ENCODE measurements around the gene PIGW. TPM values are rescaled to one million over a fixed set of nuclear protein-coding genes. Genes with fewer than 3 reads are reported as not detected.

PIGW gene
- total RNA-seq, 2 donors from 2014 or later = 3.7 to 7.5 TPM

DNA sequence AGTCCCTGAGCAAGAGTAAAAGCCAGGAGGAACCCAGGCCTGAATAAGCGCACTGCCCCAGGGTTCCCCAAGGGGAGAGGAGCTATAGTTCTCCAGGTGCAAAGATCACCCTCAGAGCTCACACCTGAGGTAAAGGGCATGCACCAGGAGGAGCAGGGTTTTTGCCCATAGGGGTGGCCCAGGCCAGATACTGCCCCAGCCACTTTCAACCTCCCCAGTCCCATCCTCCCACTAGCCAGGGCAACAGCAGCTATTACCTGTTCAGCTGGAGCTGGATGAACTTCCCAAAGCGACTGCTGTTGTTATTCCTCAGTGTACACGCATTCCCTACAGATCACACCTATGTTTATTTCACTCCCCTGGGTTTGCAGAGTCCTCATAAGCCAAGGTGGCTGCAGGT, 19.9 kb upstream of the PIGW start:
- no peak overlapping the region for H3K4me3 Mint-ChIP-seq
- no peaks in the 10 kb centered on the region for H3K27me3 Mint-ChIP-seq
- no peaks in the 10 kb centered on the region for H3K36me3 Mint-ChIP-seq (ENCODE audit: low read depth)
- ATAC-seq (no peak), DNase-seq (no peak)
- no peaks in the 10 kb centered on the region for H3K9me3 ChIP-seq (ENCODE audit: control insufficient read depth, low read length, poor library complexity, severe bottlenecking)
- peak overlapping the region; percentile 21 for H3K27ac Mint-ChIP-seq
- H3K4me1 Mint-ChIP-seq = peaks cover 4% of the 10 kb centered on the region

DNA sequence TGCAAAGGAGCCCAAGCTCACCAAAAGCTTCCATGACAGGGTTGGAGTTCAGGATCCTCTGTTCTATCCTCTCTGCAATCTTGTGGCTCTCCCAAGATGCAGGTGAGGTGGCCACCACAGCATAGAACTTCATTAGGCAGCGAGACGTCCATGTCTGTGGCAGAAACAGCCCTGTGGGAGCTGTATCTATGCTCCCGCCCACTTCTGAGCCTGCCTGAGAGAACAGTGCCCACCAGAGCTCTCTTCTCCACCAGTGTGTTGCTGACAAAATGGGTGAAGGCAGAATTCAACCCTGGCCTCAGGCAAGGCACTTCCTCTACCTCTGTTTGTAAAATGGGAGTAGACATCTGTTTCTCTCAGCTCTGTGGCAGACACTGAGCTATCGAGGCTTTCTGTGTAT, 18.9 kb upstream of the PIGW start:
- no peak overlapping the region for H3K27ac Mint-ChIP-seq
- H3K4me1 Mint-ChIP-seq = peaks cover 4% of the 10 kb centered on the region
- no peaks in the 10 kb centered on the region for H3K9me3 ChIP-seq (ENCODE audit: control insufficient read depth, low read length, poor library complexity, severe bottlenecking)
- DNase-seq (no peak), ATAC-seq (no peak)
- H3K36me3 Mint-ChIP-seq (ENCODE audit: low read depth) = peaks cover 2% of the 10 kb centered on the region
- no peak overlapping the region for H3K4me3 Mint-ChIP-seq
- no peaks in the 10 kb centered on the region for H3K27me3 Mint-ChIP-seq

DNA sequence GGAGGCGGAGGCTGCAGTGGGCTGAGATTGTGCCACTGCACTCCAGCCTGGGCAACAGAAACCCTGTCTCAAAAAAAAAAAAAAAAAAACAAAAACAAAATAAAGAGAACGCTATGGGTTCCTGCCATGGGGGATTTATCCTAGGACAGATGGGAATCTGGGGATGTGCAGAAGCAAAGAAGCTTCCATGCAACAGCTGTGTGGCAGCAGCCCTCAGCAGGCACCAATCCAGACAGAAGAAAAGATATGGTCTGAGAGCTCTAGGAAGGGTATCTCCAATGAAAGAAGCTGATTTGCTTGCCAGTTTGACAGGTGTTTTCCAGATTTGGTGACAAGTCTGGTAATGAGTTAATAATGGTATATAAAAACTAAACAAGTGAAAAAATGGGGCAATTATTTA, 11.7 kb upstream of the PIGW start:
- no peak overlapping the region for H3K27ac Mint-ChIP-seq
- DNase-seq (no peak), ATAC-seq (no peak)
- no peak overlapping the region for H3K4me3 Mint-ChIP-seq
- H3K36me3 Mint-ChIP-seq (ENCODE audit: low read depth) = peaks cover 11% of the 10 kb centered on the region
- no peaks in the 10 kb centered on the region for H3K9me3 ChIP-seq (ENCODE audit: control insufficient read depth, low read length, poor library complexity, severe bottlenecking)
- H3K27me3 Mint-ChIP-seq = no peaks in the 10 kb centered on the region
- peaks cover 6% of the 10 kb centered on the region for H3K4me1 Mint-ChIP-seq

GRCh38 chr17:36524428-36524876, 10.3 kb upstream of the PIGW start:
- H3K27me3 Mint-ChIP-seq = no peaks in the 10 kb centered on the region
- ATAC-seq (no peak), DNase-seq (no peak)
- no peak overlapping the region for H3K27ac Mint-ChIP-seq
- no peaks in the 10 kb centered on the region for H3K9me3 ChIP-seq (ENCODE audit: control insufficient read depth, low read length, poor library complexity, severe bottlenecking)
- H3K4me1 Mint-ChIP-seq = peaks cover 10% of the 10 kb centered on the region
- H3K4me3 Mint-ChIP-seq = no peak overlapping the region
- peaks cover 12% of the 10 kb centered on the region for H3K36me3 Mint-ChIP-seq (ENCODE audit: low read depth)

GRCh38 chr17:36525113-36525512, 9.7 kb upstream of the PIGW start:
- H3K9me3 ChIP-seq (ENCODE audit: control insufficient read depth, low read length, poor library complexity, severe bottlenecking) = no peaks in the 10 kb centered on the region
- H3K4me1 Mint-ChIP-seq = peaks cover 11% of the 10 kb centered on the region
- no peak for DNase-seq
- H3K36me3 Mint-ChIP-seq (ENCODE audit: low read depth) = peaks cover 12% of the 10 kb centered on the region
- no peaks in the 10 kb centered on the region for H3K27me3 Mint-ChIP-seq
- no peak for ATAC-seq
- H3K27ac Mint-ChIP-seq = no peak overlapping the region
- H3K4me3 Mint-ChIP-seq = no peak overlapping the region

DNA sequence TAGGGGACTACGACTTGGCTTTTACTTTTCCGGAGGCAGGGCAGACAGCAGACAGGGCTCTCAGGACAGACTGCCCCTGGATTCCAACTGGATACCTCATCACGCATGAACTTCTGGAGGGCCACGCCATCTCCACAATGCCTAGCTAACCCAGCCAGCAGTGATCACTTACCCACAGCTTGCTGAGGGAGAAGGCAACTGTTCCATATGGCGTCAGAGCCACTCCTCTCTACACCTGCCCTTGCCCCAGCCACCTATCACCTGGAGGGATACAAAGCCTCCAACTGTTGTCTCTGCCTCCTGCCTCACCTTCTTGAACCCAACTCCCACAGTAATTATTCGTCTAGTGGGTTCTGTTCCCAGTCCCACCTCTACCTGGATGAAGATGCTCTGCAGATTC, 8.9 kb upstream of the PIGW start:
- Mint-ChIP-seq H3K4me1 (peaks cover 11% of the 10 kb centered on the region), H3K36me3 (ENCODE audit: low read depth) (peaks cover 10% of the 10 kb centered on the region), H3K27me3 (no peaks in the 10 kb centered on the region), H3K4me3 (no peak overlapping the region), H3K27ac (no peak overlapping the region)
- ATAC-seq (no peak), DNase-seq (no peak)
- no peaks in the 10 kb centered on the region for H3K9me3 ChIP-seq (ENCODE audit: control insufficient read depth, low read length, poor library complexity, severe bottlenecking)

DNA sequence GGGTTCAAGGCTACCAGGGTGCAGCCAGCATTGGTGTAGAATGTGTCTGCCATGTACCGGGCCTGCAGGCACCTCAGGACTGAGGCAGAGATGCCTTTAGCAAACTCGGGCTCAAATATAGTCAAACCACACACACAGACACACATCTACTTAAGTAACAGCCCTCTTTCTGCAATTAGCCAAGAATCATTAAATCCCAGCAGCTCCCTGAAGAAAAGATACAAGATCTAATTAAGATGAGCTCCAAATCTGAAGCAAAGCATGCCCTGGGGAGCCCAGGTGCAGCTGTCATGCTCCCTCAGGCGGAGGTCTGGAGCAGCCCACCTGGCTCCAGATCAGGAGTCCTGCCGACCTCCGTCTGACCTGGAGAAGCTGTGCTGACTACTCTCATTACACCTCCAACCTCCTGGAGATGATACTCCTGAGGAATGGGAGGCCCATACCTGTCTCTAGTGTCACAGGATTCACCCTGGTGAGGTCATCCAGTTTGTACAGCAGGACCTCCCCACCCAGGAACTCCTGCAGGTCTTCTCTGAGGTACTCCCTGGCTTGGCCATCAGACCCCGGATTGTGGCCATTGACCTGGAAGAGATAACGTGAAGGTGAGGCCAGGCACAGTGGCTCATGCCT, 7.1 kb upstream of the PIGW start:
- no peak overlapping the region for H3K4me3 Mint-ChIP-seq

GRCh38 chr17:36529121-36529520, 5.7 kb upstream of the PIGW start:
- Mint-ChIP-seq H3K27me3 (no peaks in the 10 kb centered on the region), H3K4me1 (peaks cover 17% of the 10 kb centered on the region), H3K4me3 (no peak overlapping the region), H3K36me3 (ENCODE audit: low read depth) (peaks cover 10% of the 10 kb centered on the region), H3K27ac (no peak overlapping the region)
- ATAC-seq = no peak
- H3K9me3 ChIP-seq (ENCODE audit: control insufficient read depth, low read length, poor library complexity, severe bottlenecking) = no peaks in the 10 kb centered on the region
- DNase-seq = no peak

More for the DNA sequence above, 7.1 kb upstream of the PIGW start:
- no peak overlapping the region for H3K27ac Mint-ChIP-seq
- H3K4me1 Mint-ChIP-seq = peaks cover 16% of the 10 kb centered on the region
- no peaks in the 10 kb centered on the region for H3K27me3 Mint-ChIP-seq
- DNase-seq (no peak), ATAC-seq (no peak)
- no peaks in the 10 kb centered on the region for H3K9me3 ChIP-seq (ENCODE audit: control insufficient read depth, low read length, poor library complexity, severe bottlenecking)
- peaks cover 10% of the 10 kb centered on the region for H3K36me3 Mint-ChIP-seq (ENCODE audit: low read depth)

- DNase-seq = no peak
- H3K4me1 Mint-ChIP-seq = peaks cover 21% of the 10 kb centered on the region
- no peaks in the 10 kb centered on the region for H3K27me3 Mint-ChIP-seq
- no peak overlapping the region for H3K27ac Mint-ChIP-seq
- ATAC-seq = no peak
- no peaks in the 10 kb centered on the region for H3K9me3 ChIP-seq (ENCODE audit: control insufficient read depth, low read length, poor library complexity, severe bottlenecking)
- H3K36me3 Mint-ChIP-seq (ENCODE audit: low read depth) = peaks cover 2% of the 10 kb centered on the region
- no peak overlapping the region for H3K4me3 Mint-ChIP-seq
These were observed 2.3 kb upstream of the PIGW start for GRCh38 chr17:36532435-36532975.

DNA sequence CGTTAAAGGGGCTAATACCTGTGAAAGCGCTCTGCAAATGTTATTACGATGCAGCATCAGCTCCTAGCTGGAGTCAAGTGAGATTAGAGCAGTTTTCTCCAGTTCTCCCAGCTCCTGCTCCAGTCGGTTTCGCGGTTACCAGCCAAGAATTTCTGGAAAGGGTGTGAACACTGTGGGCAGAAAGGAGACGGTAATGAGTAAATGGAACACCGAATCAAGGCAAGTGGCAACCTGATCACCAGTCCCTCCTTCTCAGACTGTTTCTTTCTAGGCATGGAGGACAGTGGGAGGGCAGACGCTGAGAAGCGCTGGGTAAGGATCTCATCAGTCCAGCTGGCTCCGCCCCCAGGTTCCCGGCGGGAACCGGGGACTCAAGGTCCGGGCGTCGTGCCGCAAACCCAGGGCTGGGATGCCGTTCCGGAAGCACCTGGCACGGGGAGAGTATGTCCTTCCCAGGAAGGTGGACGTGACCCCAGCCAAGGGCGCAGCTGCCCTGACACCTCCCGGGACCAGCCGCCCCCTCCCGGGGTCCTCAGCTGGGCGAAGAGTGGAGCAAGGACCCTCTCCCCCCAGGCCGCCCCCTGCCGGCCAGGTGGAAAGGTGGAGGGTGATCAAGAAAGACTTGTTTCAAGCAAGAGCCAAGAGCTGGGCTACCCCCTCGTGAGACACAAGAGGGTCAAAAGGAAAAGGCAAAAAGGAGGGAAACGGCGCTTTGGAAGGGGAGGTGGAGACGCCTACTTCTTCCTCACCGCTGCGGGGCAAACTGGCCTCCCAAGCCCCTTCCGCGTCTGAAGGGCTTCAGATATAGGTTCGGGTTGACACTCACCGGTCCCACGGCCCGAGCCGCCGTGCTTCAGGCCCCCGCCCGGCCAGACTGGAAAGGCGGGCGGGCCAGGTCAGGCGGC, 600 bp upstream of the PIGW start:
- Mint-ChIP-seq H3K27ac (peak overlapping the region; percentile 94), H3K4me3 (peak overlapping the region; percentile 98), H3K36me3 (ENCODE audit: low read depth) (peaks cover 1% of the 10 kb centered on the region), H3K4me1 (peaks cover 20% of the 10 kb centered on the region), H3K27me3 (no peaks in the 10 kb centered on the region)
- DNase-seq = peak; percentile 29 to 50 (median 43)
- H3K9me3 ChIP-seq (ENCODE audit: control insufficient read depth, low read length, poor library complexity, severe bottlenecking) = no peaks in the 10 kb centered on the region
- peak; percentile 50 for ATAC-seq

DNA sequence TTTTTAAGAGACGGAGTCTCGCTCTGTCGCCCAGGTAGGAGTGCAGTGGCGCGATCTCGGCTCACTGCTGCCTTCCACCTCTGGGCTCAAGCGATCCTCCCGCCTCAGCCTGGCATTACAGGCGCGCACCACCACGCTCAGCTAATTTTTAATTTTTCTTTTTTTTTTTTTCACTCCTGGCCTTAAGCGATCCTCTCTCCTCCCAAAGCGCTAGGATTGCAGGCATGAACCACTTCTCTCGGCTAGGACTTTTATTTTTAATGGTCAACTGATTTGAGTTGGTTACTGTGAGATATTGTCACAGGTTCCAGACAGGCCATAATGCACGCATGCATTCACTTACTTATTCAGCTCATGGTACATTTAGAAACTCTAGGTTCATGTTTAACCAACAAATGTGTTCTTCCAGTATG, 888 bp downstream of the PIGW start:
- no peaks in the 10 kb centered on the region for H3K9me3 ChIP-seq (ENCODE audit: control insufficient read depth, low read length, poor library complexity, severe bottlenecking)
- H3K27me3 Mint-ChIP-seq = no peaks in the 10 kb centered on the region
- peak overlapping the region; percentile 94 for H3K27ac Mint-ChIP-seq
- DNase-seq (no peak), ATAC-seq (no peak)
- H3K4me3 Mint-ChIP-seq = peak overlapping the region; percentile 98
- H3K36me3 Mint-ChIP-seq (ENCODE audit: low read depth) = no peaks in the 10 kb centered on the region
- H3K4me1 Mint-ChIP-seq = peaks cover 17% of the 10 kb centered on the region

DNA sequence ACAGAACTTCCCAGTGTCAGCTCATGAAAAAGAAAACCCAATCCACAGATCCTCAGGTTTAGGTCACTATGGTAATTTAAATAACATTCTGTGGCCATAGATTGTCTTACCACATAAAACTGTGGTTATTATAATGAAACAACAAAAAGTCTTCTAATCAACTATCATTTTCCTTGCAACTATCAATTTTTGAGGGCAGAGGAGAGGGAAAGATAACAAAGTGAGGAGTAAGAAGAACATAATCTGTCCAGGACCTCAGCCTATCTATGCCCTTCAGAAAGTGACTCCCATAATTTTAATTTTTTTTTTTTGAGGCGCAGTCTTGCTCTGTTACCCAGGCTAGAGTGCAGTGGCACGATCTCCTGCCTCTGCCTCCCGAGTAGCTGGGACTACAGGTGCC, 5.9 kb downstream of the PIGW start:
- ATAC-seq = no peak
- H3K27me3 Mint-ChIP-seq = no peaks in the 10 kb centered on the region
- no peaks in the 10 kb centered on the region for H3K36me3 Mint-ChIP-seq (ENCODE audit: low read depth)
- no peaks in the 10 kb centered on the region for H3K9me3 ChIP-seq (ENCODE audit: control insufficient read depth, low read length, poor library complexity, severe bottlenecking)
- H3K4me3 Mint-ChIP-seq = no peak overlapping the region
- peaks cover 11% of the 10 kb centered on the region for H3K4me1 Mint-ChIP-seq
- DNase-seq = no peak
- no peak overlapping the region for H3K27ac Mint-ChIP-seq

GRCh38 chr17:36542755-36543154, 8.0 kb downstream of the PIGW start:
- no peaks in the 10 kb centered on the region for H3K36me3 Mint-ChIP-seq (ENCODE audit: low read depth)
- DNase-seq = no peak
- peak overlapping the region; percentile 99 for H3K27ac Mint-ChIP-seq
- H3K9me3 ChIP-seq (ENCODE audit: control insufficient read depth, low read length, poor library complexity, severe bottlenecking) = no peaks in the 10 kb centered on the region
- no peaks in the 10 kb centered on the region for H3K27me3 Mint-ChIP-seq
- no peak for ATAC-seq
- no peak overlapping the region for H3K4me3 Mint-ChIP-seq
- peaks cover 15% of the 10 kb centered on the region for H3K4me1 Mint-ChIP-seq

Measured in T-helper 17 cell (primary cell).